ENCODE data around the gene TMCO4. TPM values are rescaled to one million over a fixed set of nuclear protein-coding genes. Genes with fewer than 3 reads are reported as not detected.
A peak's percentile ranks its signal among the peaks of the same experiment; 100 is the strongest.
"Not testable (repeated sequence)": the region's sequence is repeated elsewhere in the genome, so short reads cannot be mapped to it uniquely, and the experiment has no call there.

Gene TMCO4
- polyA plus RNA-seq, 1 donor from 2014 or later = 21.7 TPM

DNA sequence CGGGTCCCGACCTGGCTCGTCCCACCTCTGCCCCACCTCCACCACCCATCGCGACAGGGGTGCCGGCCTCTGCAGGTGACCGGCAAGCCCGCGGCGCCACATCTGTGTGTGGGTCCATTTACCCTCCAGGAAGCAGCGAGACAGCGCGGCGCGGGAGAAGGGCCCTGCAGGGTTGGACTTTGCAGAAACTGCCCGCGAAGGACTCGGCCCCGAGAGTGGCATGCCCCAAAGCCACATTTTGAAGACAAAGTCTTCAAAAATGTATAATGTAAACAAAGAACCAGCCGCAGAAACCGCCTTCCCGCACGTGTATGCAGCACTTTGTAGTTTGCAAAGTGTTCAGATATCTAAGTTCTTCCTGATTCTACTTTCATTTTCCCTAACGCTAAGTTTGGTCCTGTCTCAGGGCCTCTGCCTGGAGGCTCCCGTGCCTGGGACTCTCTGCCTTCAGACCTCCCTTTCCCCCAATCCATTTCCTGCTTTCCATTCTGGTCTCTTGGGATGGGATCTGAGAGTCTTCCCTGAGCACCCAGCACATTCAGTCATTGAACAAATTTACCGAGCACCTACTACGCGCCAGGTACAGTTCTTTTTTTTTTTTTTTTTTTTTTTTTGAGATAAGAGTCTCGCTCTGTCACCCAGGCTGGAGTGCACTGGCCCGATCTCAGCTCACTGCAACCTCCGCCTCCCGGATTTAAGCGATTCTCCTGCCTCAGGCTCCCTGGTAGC, 524 bp upstream of the TMCO4 start:
- peak overlapping the region; percentile 65 to 95 (median 83) for H3K27ac Mint-ChIP-seq

DNA sequence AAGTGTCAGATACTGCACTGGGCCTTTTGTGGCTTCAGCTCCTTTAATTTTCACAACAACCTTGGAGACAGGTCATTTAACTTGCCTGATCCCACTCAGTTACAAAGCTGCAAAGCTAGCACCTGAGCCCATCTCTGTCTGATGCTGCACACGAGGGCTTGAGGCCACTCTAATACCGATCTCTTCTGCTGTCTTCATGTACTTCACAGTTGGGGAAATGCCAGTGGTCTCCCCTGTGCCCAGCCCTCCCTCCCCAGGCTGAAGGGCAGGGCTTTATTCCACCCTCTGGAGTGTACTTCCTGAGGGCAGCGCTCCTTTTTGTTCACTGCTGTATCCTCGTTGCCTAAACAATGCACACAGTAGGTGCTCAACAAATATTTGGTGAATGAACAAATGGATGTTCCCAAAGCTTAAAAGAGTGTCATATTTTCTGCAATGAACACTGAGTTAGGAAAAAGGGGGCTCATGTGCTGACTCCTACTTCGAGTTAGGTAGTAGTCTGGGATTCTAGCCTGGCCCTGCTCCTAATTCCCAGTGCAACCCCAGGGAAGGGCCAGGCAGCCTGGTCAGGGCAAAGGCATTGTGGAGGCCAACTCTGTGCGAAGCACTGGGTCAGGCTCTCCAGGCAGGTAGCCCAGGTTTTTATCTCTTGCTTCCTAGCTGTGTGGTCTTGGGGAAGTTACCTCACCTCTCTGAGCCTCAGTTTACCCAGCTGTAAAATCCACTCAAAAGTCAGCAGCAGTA, 1.1 kb downstream of the TMCO4 start:
- Mint-ChIP-seq H3K36me3 (peaks cover 10% of the 10 kb centered on the region), H3K27me3 (no peaks in the 10 kb centered on the region), H3K9me3 (no peaks in the 10 kb centered on the region), H3K4me1 (peaks cover 6 to 21% (median 18%) of the 10 kb centered on the region in 3 donors), H3K4me3 (peak overlapping the region; percentile 83 to 95 (median 92)), H3K27ac (peak overlapping the region; percentile 90 to 95 (median 90))

More for the DNA sequence above, 524 bp upstream of the TMCO4 start:
- Mint-ChIP-seq H3K9me3 (no peaks in the 10 kb centered on the region), H3K4me1 (peaks cover 6 to 19% (median 16%) of the 10 kb centered on the region in 3 donors), H3K4me3 (peak overlapping the region; percentile 95 to 98 (median 96)), H3K36me3 (peaks cover 6% of the 10 kb centered on the region), H3K27me3 (peaks cover 6% of the 10 kb centered on the region)

DNA sequence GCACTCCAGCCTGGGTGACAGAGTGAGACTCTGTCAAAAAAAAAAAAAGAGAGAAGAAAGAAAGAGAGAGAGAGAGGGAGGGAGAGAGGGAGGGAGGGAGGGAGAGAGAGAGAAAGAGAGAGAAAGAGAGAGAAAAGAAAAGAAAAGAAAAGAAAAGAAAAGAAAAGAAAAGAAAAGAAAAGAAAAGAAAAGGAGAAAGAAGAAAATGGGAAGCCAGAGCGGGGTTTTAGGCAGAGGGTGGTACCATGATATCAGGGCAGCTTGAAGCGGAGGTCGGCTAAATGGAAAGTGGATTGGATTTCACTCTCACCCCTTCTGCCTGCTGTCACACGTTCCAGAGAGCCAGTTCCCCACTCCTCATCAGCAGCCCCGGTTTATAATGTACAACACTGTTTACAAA, 1.9 kb downstream of the TMCO4 start:
- peaks cover 10% of the 10 kb centered on the region for H3K36me3 Mint-ChIP-seq

GRCh38 chr1:19794583-19794982, 5.1 kb downstream of the TMCO4 start:
- H3K4me1 Mint-ChIP-seq = peaks cover 20 to 24% (median 23%) of the 10 kb centered on the region in 3 donors
- H3K9me3 Mint-ChIP-seq = no peaks in the 10 kb centered on the region
- peak overlapping the region in 1 of 3 donors; percentile 26 for H3K27ac Mint-ChIP-seq
- no peaks in the 10 kb centered on the region for H3K27me3 Mint-ChIP-seq
- H3K36me3 Mint-ChIP-seq = peaks cover 13% of the 10 kb centered on the region
- peak overlapping the region in 1 of 4 donors; percentile 11 for H3K4me3 Mint-ChIP-seq

More for the DNA sequence above, 1.9 kb downstream of the TMCO4 start:
- H3K4me1 Mint-ChIP-seq = peaks cover 11 to 23% (median 22%) of the 10 kb centered on the region in 3 donors
- H3K27me3 Mint-ChIP-seq = no peaks in the 10 kb centered on the region
- H3K27ac Mint-ChIP-seq = peak overlapping the region in 1 of 3 donors; percentile 90
- no peaks in the 10 kb centered on the region for H3K9me3 Mint-ChIP-seq
- H3K4me3 Mint-ChIP-seq = peak overlapping the region in 3 of 4 donors; percentile 21 to 91 (median 38)

DNA sequence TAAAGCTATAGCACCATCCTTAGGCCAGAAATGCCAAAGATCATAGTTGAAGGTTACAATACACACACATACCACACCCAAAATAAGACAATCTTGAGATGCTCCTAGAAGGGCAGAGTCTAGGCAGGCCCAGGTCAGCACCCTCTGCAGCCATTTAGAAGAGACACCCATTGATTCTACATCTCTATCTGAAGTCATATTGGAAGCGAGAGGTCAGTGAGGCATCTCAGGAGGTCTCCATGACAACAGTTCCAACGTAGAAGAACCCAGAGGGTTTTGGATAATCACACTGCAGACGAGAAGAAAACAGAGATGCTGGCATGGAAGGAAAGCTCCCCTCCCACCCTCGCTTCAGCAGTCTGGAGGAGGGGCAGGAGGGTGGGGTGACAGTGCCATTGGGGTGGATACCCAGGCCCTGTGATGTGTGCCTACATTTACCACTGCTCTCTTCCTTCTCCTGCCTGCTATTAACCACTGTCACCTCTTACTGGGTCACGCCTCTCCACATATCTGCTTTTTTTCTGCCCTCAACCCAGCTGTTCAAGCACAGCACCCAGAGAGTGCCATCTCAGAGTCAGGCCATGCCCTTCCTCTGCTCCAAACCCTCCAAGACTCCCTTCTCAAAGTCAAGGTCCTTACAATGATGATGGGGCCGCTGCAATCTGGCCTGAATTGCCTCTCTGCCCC, 6.2 kb downstream of the TMCO4 start:
- H3K27ac Mint-ChIP-seq = peak overlapping the region in 2 of 3 donors; percentile 26 to 85

GRCh38 chr1:19792237-19793002, 7.3 kb downstream of the TMCO4 start:
- Mint-ChIP-seq H3K36me3 (peaks cover 14% of the 10 kb centered on the region), H3K27ac (peak overlapping the region in 1 of 3 donors; percentile 6), H3K4me3 (no peak overlapping the region), H3K9me3 (no peaks in the 10 kb centered on the region), H3K4me1 (peaks cover 15 to 20% (median 18%) of the 10 kb centered on the region in 3 donors), H3K27me3 (no peaks in the 10 kb centered on the region)

More for the DNA sequence above, 6.2 kb downstream of the TMCO4 start:
- Mint-ChIP-seq H3K4me1 (peaks cover 17 to 23% (median 20%) of the 10 kb centered on the region in 3 donors), H3K27me3 (no peaks in the 10 kb centered on the region), H3K9me3 (no peaks in the 10 kb centered on the region), H3K4me3 (no peak overlapping the region), H3K36me3 (peaks cover 16% of the 10 kb centered on the region)

GRCh38 chr1:19790061-19790975, 9.4 kb downstream of the TMCO4 start:
- H3K4me3 Mint-ChIP-seq = peak overlapping the region in 2 of 4 donors; percentile 15 to 20
- H3K27me3 Mint-ChIP-seq, H3K9me3 Mint-ChIP-seq: not testable (repeated sequence)
- H3K4me1 Mint-ChIP-seq = peaks cover 13 to 20% (median 18%) of the 10 kb centered on the region in 3 donors
- peak overlapping the region in 1 of 3 donors; percentile 7 for H3K27ac Mint-ChIP-seq
- peaks cover 19% of the 10 kb centered on the region for H3K36me3 Mint-ChIP-seq

GRCh38 chr1:19786988-19787423, 12.7 kb downstream of the TMCO4 start:
- Mint-ChIP-seq H3K36me3 (peaks cover 23% of the 10 kb centered on the region), H3K4me1 (peaks cover 11% of the 10 kb centered on the region in 3 donors), H3K27ac (no peak overlapping the region), H3K4me3 (no peak overlapping the region), H3K9me3 (no peaks in the 10 kb centered on the region), H3K27me3 (no peaks in the 10 kb centered on the region)

DNA sequence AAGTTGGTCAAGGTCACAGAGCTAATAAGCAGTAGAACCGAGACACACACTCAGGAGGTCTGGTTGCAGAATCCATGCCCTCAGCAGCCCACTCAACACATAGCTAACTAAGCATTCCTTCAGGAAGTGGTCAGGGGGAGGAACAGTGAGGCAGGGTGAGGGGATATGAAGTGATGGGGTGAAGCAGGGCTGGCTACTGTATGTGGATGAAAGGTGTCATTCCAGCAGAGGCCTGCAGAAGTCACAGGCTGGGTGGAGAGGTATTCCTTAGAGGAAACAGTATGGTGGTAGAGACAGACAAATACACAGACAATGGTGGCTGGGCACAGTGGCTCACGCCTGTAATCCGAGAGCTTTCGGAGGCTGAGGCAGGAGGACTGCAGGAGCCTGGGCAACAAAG, 14.1 kb downstream of the TMCO4 start:
- H3K4me1 Mint-ChIP-seq = peaks cover 7 to 8% (median 8%) of the 10 kb centered on the region in 3 donors
- H3K36me3 Mint-ChIP-seq = peaks cover 19% of the 10 kb centered on the region
- H3K27ac Mint-ChIP-seq = no peak overlapping the region
- no peaks in the 10 kb centered on the region for H3K27me3 Mint-ChIP-seq
- no peak overlapping the region for H3K4me3 Mint-ChIP-seq
- no peaks in the 10 kb centered on the region for H3K9me3 Mint-ChIP-seq

DNA sequence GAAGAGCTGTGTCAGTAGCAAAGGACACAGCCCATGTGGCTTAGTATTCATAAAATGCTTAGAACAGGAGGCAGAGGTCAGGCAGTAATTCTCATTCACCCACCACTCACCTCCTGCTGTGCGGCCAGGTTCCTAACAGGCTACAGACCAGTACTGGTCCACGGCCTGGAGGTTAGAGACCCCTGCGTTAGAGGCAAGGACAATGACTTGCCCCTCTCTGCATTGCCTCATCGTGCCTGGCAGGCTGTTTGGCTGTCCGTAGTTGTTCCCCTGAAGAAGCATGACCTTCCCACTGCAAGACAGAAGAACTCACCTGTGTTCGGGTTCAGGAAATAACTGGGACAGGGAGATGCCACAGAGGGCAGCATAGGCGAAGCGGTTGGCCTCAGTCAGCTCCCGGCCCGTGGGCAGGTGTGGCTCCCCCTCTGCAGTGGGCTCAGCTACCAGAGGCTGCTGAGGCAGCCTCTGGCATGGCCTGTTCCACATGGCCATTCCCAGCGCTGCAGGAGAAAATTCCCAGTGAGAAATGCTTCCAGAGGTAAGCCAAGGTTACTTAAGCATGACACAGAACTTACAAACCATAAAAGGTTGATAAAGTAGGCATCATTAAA, 19.3 kb downstream of the TMCO4 start:
- H3K4me1 Mint-ChIP-seq = no peaks in the 10 kb centered on the region
- H3K27me3 Mint-ChIP-seq = no peaks in the 10 kb centered on the region
- no peaks in the 10 kb centered on the region for H3K9me3 Mint-ChIP-seq
- H3K27ac Mint-ChIP-seq = no peak overlapping the region
- peaks cover 22% of the 10 kb centered on the region for H3K36me3 Mint-ChIP-seq
- H3K4me3 Mint-ChIP-seq = no peak overlapping the region

GRCh38 chr1:19776933-19777332, 22.8 kb downstream of the TMCO4 start:
- Mint-ChIP-seq H3K27me3 (no peaks in the 10 kb centered on the region), H3K4me3 (no peak overlapping the region), H3K9me3 (no peaks in the 10 kb centered on the region), H3K36me3 (peaks cover 11% of the 10 kb centered on the region), H3K27ac (no peak overlapping the region), H3K4me1 (no peaks in the 10 kb centered on the region)

- no peak overlapping the region for H3K27ac Mint-ChIP-seq
- H3K36me3 Mint-ChIP-seq = peaks cover 10% of the 10 kb centered on the region
- no peak overlapping the region for H3K4me3 Mint-ChIP-seq
- no peaks in the 10 kb centered on the region for H3K4me1 Mint-ChIP-seq
- no peaks in the 10 kb centered on the region for H3K9me3 Mint-ChIP-seq
- H3K27me3 Mint-ChIP-seq = no peaks in the 10 kb centered on the region
These were observed 23.4 kb downstream of the TMCO4 start for GRCh38 chr1:19776287-19776686.

GRCh38 chr1:19775831-19776230, 23.9 kb downstream of the TMCO4 start:
- H3K36me3 Mint-ChIP-seq = peaks cover 10% of the 10 kb centered on the region
- H3K9me3 Mint-ChIP-seq = no peaks in the 10 kb centered on the region
- no peaks in the 10 kb centered on the region for H3K4me1 Mint-ChIP-seq
- H3K27me3 Mint-ChIP-seq = no peaks in the 10 kb centered on the region
- H3K27ac Mint-ChIP-seq = peak overlapping the region in 1 of 3 donors; percentile 19
- H3K4me3 Mint-ChIP-seq = no peak overlapping the region
